ENCODE results near the gene SNAP47.

The SNAP47 gene

GRCh38 chr1:227798078-227798802 is 63.0 kb downstream of the SNAP47 start:
- DNase-seq (ENCODE audit: low read depth), result no peak

- DNase-seq (ENCODE audit: low read depth), result no peak
Measured at GRCh38 chr1:227799756-227800155, 64.5 kb downstream of the SNAP47 start.

- no peak for DNase-seq (ENCODE audit: low read depth)
Measured at GRCh38 chr1:227803933-227804332, 68.7 kb downstream of the SNAP47 start.

GRCh38 chr1:227805606-227806197 is 70.5 kb downstream of the SNAP47 start:
- DNase-seq (ENCODE audit: low read depth), result peak; percentile 83

- DNase-seq (ENCODE audit: low read depth), result peak; percentile 46
Measured at GRCh38 chr1:227808566-227808965, 73.3 kb downstream of the SNAP47 start.

GRCh38 chr1:227809026-227809425 is 73.8 kb downstream of the SNAP47 start:
- DNase-seq (ENCODE audit: low read depth), result no peak

- no peak for DNase-seq (ENCODE audit: low read depth)
Measured at GRCh38 chr1:227813962-227814361, 78.7 kb downstream of the SNAP47 start.

GRCh38 chr1:227815468-227816409 is 80.5 kb downstream of the SNAP47 start, which contains the start of gene PRSS38:
Gene PRSS38, plus strand, starts transcription at chr1:227815675. Its CDS starts 42 bp downstream, at chr1:227815717.
- DNase-seq (ENCODE audit: low read depth), result no peak

- DNase-seq (ENCODE audit: low read depth), result no peak
Measured at GRCh38 chr1:227816750-227817446, 81.7 kb downstream of the SNAP47 start.

GRCh38 chr1:227823537-227823936 is 88.3 kb downstream of the SNAP47 start:
- no peak for DNase-seq (ENCODE audit: low read depth)

GRCh38 chr1:227824204-227824603 is 89.0 kb downstream of the SNAP47 start:
- no peak for DNase-seq (ENCODE audit: low read depth)

GRCh38 chr1:227828786-227829185 is 93.6 kb downstream of the SNAP47 start:
- DNase-seq (ENCODE audit: low read depth), result no peak
